GM19023 (cell line): ENCODE data around the gene TWIST1.

ENCODE experiments used
- ATAC-seq: cut with Tn5 transposase; IDR thresholded peaks from one replicate; pipeline ENCODE4 v1.9.1; 2021; ENCODE audit warnings: mild to moderate bottlenecking, moderate library complexity; ENCODE audit not compliant: unreplicated experiment

The TWIST1 gene

GRCh38 chr7:19117091-19117869, at the start of gene TWIST1:
TSS of gene TWIST1 (minus strand) at chr7:19117636. CDS start at chr7:19117321, 315 bp downstream.
- peak; percentile 38 for ATAC-seq

- ATAC-seq: no peak
Observed at GRCh38 chr7:19161671-19162070, 44.2 kb upstream of the TWIST1 start.

DNA sequence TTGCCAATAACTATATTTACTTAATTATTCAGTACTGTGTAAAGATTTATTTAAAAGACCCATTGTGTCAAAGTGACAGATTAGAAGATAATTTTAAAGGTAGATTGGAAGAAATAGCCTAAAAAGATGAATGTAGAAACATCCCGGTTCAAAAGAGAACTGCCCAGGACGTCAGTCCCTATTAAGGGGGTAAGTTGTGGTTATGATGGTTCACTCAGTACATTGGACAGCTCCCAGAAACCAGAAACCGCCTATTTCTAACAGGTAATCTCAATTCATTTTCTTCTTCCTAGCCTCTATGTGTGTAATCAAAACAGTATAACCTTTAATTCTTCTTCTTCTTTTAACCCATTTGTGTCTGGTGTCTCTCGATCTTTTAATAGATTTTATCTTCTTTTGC, 29.3 kb upstream of the TWIST1 start:
- no peak for ATAC-seq

DNA sequence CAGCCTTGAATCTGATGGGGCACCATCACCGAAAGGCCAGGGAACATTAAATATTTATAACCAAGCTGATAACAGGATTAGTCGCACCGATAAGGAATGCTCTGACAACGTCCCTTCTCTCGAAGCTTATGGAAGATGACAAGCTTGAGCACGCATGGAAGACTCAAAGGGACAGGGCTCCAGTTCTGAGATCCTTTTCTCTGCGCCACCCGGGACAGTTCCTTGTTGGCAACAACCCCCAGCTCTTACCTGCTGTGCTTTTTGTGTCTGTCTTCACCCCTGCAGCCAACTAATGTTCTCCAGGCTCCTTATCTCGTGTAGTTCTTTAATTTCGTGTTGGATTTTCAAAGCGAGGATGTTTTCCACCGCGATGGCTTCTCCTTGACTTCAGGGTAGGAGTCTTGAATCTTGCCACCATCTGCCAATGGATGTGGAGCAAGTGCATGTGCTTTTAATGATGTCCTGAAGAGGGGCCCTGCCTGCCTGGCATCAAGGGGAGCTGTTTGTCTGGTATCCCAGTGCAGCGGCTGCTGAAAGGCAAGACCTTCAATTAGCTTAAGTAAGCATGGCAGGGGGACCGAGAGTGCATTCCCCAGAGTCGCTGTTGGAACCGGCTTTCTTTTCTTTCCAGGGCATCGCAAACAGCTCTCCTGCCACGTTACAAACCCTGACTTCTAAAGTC, 28.1 kb upstream of the TWIST1 start:
- ATAC-seq: no peak

- ATAC-seq: no peak
Observed at GRCh38 chr7:19144661-19145433, 27.4 kb upstream of the TWIST1 start, which contains the start of gene FERD3L. TSS of gene FERD3L (minus strand) at chr7:19145421. CDS start at chr7:19145362, 59 bp downstream.

- no peak for ATAC-seq
Observed at GRCh38 chr7:19143881-19144574, 26.6 kb upstream of the TWIST1 start.

DNA sequence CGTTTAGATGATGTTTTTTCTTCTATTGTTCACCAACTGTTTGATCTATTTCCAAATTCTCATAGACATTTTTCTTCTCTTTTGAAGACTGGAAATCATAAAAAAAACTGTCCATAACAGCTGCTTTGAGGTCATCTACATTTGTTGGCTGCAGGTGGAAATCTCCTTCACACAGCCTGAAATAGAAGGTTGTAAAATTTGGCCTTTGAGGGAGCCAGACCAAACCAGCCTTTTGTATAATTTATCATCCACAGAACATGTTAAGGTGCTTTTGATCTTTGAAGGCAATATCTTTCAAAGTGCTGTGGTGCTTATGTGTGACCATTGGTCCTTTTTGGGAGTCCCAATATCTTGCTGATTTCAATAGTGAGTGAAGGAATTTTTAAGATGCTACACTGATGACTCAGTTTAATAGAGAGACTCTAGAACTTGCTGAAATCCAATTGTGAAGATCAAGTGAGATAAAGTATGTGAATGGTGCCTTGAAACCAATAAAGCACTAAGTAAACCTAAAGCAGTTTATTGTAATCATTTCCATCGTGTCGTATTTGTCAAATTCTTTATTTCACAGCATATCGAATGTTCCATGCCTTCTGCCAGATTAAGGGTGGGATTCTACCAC, 22.4 kb upstream of the TWIST1 start:
- no peak for ATAC-seq

DNA sequence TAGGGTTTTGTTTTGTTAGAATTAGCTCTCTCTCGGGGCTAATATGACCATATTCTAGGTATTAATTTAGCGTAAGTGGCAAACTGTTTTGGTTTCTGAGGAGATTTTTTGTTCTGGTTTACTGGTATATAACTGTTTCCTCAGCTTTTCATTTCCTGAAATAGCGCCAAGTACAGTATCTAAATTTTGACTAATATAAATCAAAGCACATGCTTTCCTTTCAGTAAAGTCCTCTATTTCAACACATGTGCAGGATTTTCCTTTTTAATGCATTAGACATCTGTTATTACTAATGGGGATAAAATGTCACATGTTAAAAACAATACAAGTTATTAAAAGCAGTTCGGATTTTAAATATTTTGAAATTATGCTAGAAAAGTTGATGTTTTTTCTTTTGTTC, 16.4 kb upstream of the TWIST1 start:
- ATAC-seq: no peak

DNA sequence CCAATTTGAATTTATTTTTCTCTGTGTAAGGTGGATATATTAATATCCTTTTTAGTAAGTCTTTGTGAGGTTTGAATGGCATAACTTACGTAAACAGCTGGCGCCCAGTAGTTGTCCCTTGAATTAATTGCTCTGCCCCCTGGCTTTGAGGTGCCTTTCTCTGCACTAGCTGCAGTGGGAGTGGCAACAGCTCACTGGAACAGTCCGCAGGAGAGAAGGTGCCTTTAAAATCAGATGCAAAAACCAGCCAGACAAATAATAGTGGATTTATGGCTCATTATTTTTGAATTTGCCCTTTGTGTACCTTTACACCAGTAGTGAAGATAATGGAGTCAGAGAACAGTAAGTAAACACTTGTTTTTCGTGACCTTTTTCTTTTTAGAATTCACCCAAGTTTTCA, 16.0 kb upstream of the TWIST1 start:
- ATAC-seq: no peak

GRCh38 chr7:19128856-19129255, 11.4 kb upstream of the TWIST1 start:
- no peak for ATAC-seq

GRCh38 chr7:19121977-19122588, 4.6 kb upstream of the TWIST1 start:
- ATAC-seq: no peak

DNA sequence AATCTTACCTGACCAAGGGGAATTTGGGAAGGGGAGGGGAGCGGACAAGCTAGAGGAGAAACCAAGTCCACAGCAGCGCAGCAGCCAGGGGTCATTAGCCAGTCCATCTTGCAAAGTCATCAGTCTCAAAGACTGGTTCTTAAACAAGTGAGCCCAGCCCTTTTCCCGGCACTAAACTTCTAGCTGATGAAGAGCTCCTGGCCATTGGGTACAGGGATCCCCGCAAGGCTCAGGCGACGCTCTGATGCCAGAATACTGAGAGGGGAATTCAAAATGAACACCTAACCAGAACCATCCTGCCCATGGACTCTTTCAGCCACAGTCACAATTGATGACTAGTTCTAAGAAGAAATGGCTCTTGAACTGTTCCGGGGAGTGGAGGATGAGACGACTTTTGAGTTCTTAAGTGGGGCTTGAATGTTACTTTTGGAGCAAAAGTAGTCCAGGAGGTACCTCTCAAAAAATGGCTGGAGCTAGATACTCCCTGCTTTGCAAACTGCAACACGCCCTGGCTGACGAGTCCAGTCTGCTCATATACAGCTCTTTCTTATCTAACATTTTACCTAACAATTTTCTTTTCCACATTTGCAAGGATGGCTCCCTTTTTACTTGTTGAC, 2.5 kb upstream of the TWIST1 start:
- no peak for ATAC-seq

- ATAC-seq: no peak
Observed at GRCh38 chr7:19119372-19119771, 1.9 kb upstream of the TWIST1 start.

GRCh38 chr7:19118636-19119371, 1.4 kb upstream of the TWIST1 start:
- ATAC-seq: no peak

- ATAC-seq: peak; percentile 4
Observed at GRCh38 chr7:19117870-19118608, 603 bp upstream of the TWIST1 start.

- peak; percentile 36 for ATAC-seq
Observed at GRCh38 chr7:19116121-19117090, 1.0 kb downstream of the TWIST1 start.

GRCh38 chr7:19114551-19114855, 2.9 kb downstream of the TWIST1 start:
- no peak for ATAC-seq
